Right renal pelvis (tissue), 4 donors: Measurements from ENCODE around the gene KLHL12. TPM values are rescaled to one million over a fixed set of nuclear protein-coding genes. Genes with fewer than 3 reads are reported as not detected.

ENCODE experiments used
- DNase-seq, 4 donors: peaks; one replicate each; pipeline ENCODE4 v3.0.0-alpha.2; 2013; ENCODE audit warnings: low read depth in 4 of 4, low spot score in 3 of 4, missing footprints in 1 of 4
- polyA plus RNA-seq, 4 donors: library from polyadenylated mRNA; unstranded; fragments of 120-200 nt; gene quantifications; one replicate each; pipeline ENCODE4 v1.2.1, GENCODE V29; 2013; ENCODE audit not compliant: insufficient read length in 4 of 4

The KLHL12 gene
- 10 to 100 TPM; 35.6 to 45.8 (median 43.1) TPM for polyA plus RNA-seq

- peak; percentile 93 to 97 (median 94) for DNase-seq
These were observed at the start of gene KLHL12 for GRCh38 chr1:202926581-202927491. Gene KLHL12 (minus strand): TSS chr1:202927234. CDS start chr1:202925162, 2,072 bp downstream.

- DNase-seq, result no peak
These were observed 49.6 kb upstream of the KLHL12 start for GRCh38 chr1:202976633-202977032.

- DNase-seq, result no peak
These were observed 47.8 kb upstream of the KLHL12 start for GRCh38 chr1:202974856-202975255.

- DNase-seq, result no peak
These were observed 45.0 kb upstream of the KLHL12 start for GRCh38 chr1:202972046-202972445.

- no peak for DNase-seq
These were observed 41.9 kb upstream of the KLHL12 start for GRCh38 chr1:202968895-202969295.

- DNase-seq, result no peak
These were observed 41.3 kb upstream of the KLHL12 start for GRCh38 chr1:202968351-202968750.

GRCh38 chr1:202967684-202968281, 40.7 kb upstream of the KLHL12 start:
- DNase-seq, result peak in 1 of 4 donors; percentile 26

GRCh38 chr1:202966006-202966898, 39.2 kb upstream of the KLHL12 start:
- no peak for DNase-seq

GRCh38 chr1:202965422-202965821, 38.4 kb upstream of the KLHL12 start:
- no peak for DNase-seq

GRCh38 chr1:202964791-202965410, 37.9 kb upstream of the KLHL12 start:
- DNase-seq, result no peak

- no peak for DNase-seq
These were observed 34.3 kb upstream of the KLHL12 start for GRCh38 chr1:202961220-202961880.

- DNase-seq, result no peak
These were observed 32.2 kb upstream of the KLHL12 start for GRCh38 chr1:202959276-202959620.

- no peak for DNase-seq
These were observed 31.7 kb upstream of the KLHL12 start for GRCh38 chr1:202958544-202959275.

- DNase-seq, result peak in 3 of 4 donors; percentile 75 to 77 (median 76)
These were observed 30.9 kb upstream of the KLHL12 start, which contains the start of gene ADIPOR1 for GRCh38 chr1:202957733-202958543. Gene ADIPOR1 (minus strand): TSS chr1:202958312. CDS start chr1:202951070, 7,242 bp downstream.

GRCh38 chr1:202956969-202957368, 29.9 kb upstream of the KLHL12 start:
- no peak for DNase-seq

- no peak for DNase-seq
These were observed 27.2 kb upstream of the KLHL12 start for GRCh38 chr1:202954057-202954745.

- DNase-seq, result no peak
These were observed 26.4 kb upstream of the KLHL12 start for GRCh38 chr1:202953392-202953791.

GRCh38 chr1:202952818-202953217, 25.8 kb upstream of the KLHL12 start:
- DNase-seq, result no peak
